Endodermal cell (in vitro differentiated cells): Measurements from ENCODE around the gene USP48. TPM values are rescaled to one million over a fixed set of nuclear protein-coding genes. Genes with fewer than 3 reads are reported as not detected.

ENCODE experiments used
- DNase-seq: peaks from one replicate; pipeline ENCODE4 v3.0.0-alpha.2; 2017
- H3K27ac ChIP-seq: 2 replicates; pipeline ENCODE4 v1.5.1; 2013; ENCODE audit warnings: mild to moderate bottlenecking, low read depth, low read length, moderate library complexity
- H3K27me3 ChIP-seq: 2 replicates; pipeline ENCODE4 v1.6.1; 2013; ENCODE audit warnings: mild to moderate bottlenecking, low read length, moderate library complexity; ENCODE audit not compliant: insufficient read depth, control insufficient read depth, poor library complexity, severe bottlenecking
- H3K36me3 ChIP-seq: 2 replicates; pipeline ENCODE4 v1.7.0; 2013; ENCODE audit warnings: mild to moderate bottlenecking, low read length, moderate library complexity; ENCODE audit not compliant: control insufficient read depth, insufficient read depth
- H3K4me1 ChIP-seq: one replicate; pipeline ENCODE4 v1.7.0; 2013; ENCODE audit warnings: low read length; ENCODE audit not compliant: control insufficient read depth, insufficient read depth
- H3K4me3 ChIP-seq: 2 replicates; pipeline ENCODE4 v1.5.1; 2013; ENCODE audit warnings: mild to moderate bottlenecking, low read length, moderate library complexity
- H3K9ac ChIP-seq: 2 replicates; pipeline ENCODE4 v1.6.1; 2013; ENCODE audit warnings: mild to moderate bottlenecking, low read length, moderate library complexity; ENCODE audit not compliant: poor library complexity, severe bottlenecking; ENCODE audit errors: extremely low read depth
- H3K9me3 ChIP-seq: 2 replicates; pipeline ENCODE4 v1.6.1; 2013; ENCODE audit warnings: mild to moderate bottlenecking, low read length, moderate library complexity; ENCODE audit not compliant: control insufficient read depth
- H3K27ac Mint-ChIP-seq: 2 replicates; pipeline ENCODE4 v1.8.0; 2020; ENCODE audit warnings: mixed read lengths
- H3K27me3 Mint-ChIP-seq: 2 replicates; pipeline ENCODE4 v1.8.0; 2021; ENCODE audit warnings: mild to moderate bottlenecking, mixed read lengths; ENCODE audit not compliant: insufficient read depth
- H3K36me3 Mint-ChIP-seq: 2 replicates; pipeline ENCODE4 v1.8.0; 2020; ENCODE audit warnings: low read depth, mixed read lengths
- H3K4me1 Mint-ChIP-seq: 2 replicates; pipeline ENCODE4 v1.8.0; 2020; ENCODE audit warnings: mixed read lengths
- H3K4me3 Mint-ChIP-seq: 2 replicates; pipeline ENCODE4 v1.8.0; 2020; ENCODE audit warnings: mild to moderate bottlenecking, moderate library complexity, mixed read lengths
- H3K9me3 Mint-ChIP-seq: 2 replicates; pipeline ENCODE4 v1.8.0; 2020; ENCODE audit warnings: mild to moderate bottlenecking, mixed read lengths
- WGBS, 2 experiments: methylation state at CpG; one replicate each; pipeline versions ENCODE4 v1.1.5 to v1.1.7; 2013; ENCODE audit warnings: missing lambda C conversion rate in 2 of 2, mixed read lengths in 1 of 2; ENCODE audit not compliant: insufficient coverage in 1 of 2, insufficient read length in 1 of 2; 5-methylcytosine and 5-hydroxymethylcytosine counted together
- total RNA-seq, 2 donors: library from RNA; stranded (reverse); fragmentation: NEBNext Ultra II Directional in 1 of 2; extraction: Animal tissue kit (Norgen Biotek cat#: 25700) in 1 of 2; gene quantifications; 2 replicates in 1 of 2; 3 replicates in 1 of 2; pipeline ENCODE4 v1.2.1, GENCODE V29; 2021
- TF ChIP-seq, protein P1 (sequence below): fragments of 200-600 bp; sonication (generic); conservative IDR thresholded peaks from 2 replicates; pipeline ENCODE4 v1.5.0; 2021; ENCODE audit warnings: antibody characterized with exemption, mild to moderate bottlenecking

USP48 gene
- total RNA-seq, 2 donors from 2014 or later: 73.8 to 78.6 TPM

DNA sequence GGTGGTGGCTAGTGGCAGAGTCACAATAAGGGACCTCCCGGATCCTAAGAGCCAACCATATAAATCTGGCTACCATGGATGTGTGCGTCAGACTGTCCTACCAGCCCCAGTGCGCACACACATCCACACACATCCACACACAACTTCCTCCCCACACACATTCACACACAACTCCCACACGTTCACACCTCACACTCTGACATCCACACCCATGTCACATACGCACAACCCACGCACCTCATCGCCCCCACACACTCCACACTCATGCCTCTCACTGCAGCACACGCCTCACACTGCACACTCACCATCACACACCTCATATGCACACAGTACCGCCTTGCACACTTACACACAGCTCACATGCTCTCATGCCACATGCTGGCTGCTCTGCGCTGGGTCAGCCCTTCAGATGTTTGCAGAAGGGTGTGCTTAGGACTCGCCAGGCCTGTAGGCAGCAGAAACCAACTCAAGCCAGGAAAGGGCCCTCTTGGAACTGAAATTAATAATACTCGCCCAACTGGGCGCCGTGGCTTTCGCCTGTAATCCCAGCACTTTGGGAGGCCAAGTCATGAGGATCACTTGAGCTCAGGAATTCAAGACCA lies 32.1 kb upstream of the USP48 start:
- TF ChIP-seq, protein P1, sequence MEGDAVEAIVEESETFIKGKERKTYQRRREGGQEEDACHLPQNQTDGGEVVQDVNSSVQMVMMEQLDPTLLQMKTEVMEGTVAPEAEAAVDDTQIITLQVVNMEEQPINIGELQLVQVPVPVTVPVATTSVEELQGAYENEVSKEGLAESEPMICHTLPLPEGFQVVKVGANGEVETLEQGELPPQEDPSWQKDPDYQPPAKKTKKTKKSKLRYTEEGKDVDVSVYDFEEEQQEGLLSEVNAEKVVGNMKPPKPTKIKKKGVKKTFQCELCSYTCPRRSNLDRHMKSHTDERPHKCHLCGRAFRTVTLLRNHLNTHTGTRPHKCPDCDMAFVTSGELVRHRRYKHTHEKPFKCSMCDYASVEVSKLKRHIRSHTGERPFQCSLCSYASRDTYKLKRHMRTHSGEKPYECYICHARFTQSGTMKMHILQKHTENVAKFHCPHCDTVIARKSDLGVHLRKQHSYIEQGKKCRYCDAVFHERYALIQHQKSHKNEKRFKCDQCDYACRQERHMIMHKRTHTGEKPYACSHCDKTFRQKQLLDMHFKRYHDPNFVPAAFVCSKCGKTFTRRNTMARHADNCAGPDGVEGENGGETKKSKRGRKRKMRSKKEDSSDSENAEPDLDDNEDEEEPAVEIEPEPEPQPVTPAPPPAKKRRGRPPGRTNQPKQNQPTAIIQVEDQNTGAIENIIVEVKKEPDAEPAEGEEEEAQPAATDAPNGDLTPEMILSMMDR: no peak
- WGBS, 2 experiments: 95% methylated on average over 8 to 15 of the region's 15 CpGs
- peak overlapping the region; percentile 71 for H3K4me3 ChIP-seq
- H3K27me3 ChIP-seq: no peaks in the 10 kb centered on the region
- Mint-ChIP-seq H3K4me3 (peak overlapping the region; percentile 59), H3K36me3 (peaks cover 7% of the 10 kb centered on the region), H3K4me1 (peaks cover 2% of the 10 kb centered on the region), H3K27ac (no peak overlapping the region), H3K9me3 (no peaks in the 10 kb centered on the region), H3K27me3 (peaks cover 9% of the 10 kb centered on the region)
- H3K9ac ChIP-seq: no peak overlapping the region
- H3K9me3 ChIP-seq: no peaks in the 10 kb centered on the region
- no peak overlapping the region for H3K27ac ChIP-seq
- peaks cover 8% of the 10 kb centered on the region for H3K36me3 ChIP-seq
- DNase-seq: peak; percentile 43
- H3K4me1 ChIP-seq: no peaks in the 10 kb centered on the region

DNA sequence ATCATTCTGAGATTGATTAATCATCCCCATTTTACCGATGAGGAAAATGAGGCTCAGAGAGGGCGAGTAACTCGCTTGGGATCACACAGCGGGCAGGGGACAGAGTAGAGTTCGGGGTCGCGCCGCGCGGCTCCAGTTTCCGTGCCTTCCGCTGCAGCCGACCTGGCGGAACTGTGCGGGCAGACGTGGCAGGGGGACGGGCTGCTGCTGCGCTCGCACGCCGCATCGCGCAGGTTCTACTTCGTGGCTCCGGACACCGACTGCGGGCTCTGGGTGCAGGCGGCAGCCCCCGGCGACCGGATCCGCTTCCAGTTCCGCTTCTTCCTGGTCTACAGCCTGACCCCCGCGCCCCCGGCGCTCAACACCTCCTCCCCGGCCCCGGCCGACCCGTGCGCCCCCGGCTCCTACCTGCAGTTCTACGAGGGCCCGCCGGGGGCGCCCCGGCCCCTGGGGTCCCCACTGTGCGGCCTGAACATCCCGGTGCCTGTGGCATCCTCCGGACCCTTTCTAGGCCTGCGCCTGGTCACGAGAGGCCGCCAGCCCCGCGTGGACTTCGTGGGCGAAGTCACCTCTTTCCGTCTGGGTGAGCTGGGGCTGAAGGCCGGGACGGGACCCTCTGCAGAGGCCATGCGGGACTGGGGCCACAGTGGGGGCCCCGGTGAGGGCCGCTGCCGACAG lies 31.4 kb upstream of the USP48 start:
- no peak overlapping the region for H3K27ac Mint-ChIP-seq
- peaks cover 9% of the 10 kb centered on the region for H3K27me3 Mint-ChIP-seq
- Histone ChIP-seq H3K27me3 (no peaks in the 10 kb centered on the region), H3K9ac (peak overlapping the region; percentile 44), H3K4me1 (no peaks in the 10 kb centered on the region), H3K4me3 (peak overlapping the region; percentile 71), H3K36me3 (peaks cover 4% of the 10 kb centered on the region), H3K9me3 (no peaks in the 10 kb centered on the region), H3K27ac (no peak overlapping the region)
- H3K4me3 Mint-ChIP-seq: peak overlapping the region; percentile 59
- DNase-seq: peak; percentile 91
- no peaks in the 10 kb centered on the region for H3K9me3 Mint-ChIP-seq
- TF ChIP-seq, protein P1: peak; percentile 98
- H3K36me3 Mint-ChIP-seq: peaks cover 2% of the 10 kb centered on the region
- H3K4me1 Mint-ChIP-seq: peaks cover 2% of the 10 kb centered on the region
- 14 to 18% methylated on average over 25 to 65 of the region's 65 CpGs for WGBS, 2 experiments

DNA sequence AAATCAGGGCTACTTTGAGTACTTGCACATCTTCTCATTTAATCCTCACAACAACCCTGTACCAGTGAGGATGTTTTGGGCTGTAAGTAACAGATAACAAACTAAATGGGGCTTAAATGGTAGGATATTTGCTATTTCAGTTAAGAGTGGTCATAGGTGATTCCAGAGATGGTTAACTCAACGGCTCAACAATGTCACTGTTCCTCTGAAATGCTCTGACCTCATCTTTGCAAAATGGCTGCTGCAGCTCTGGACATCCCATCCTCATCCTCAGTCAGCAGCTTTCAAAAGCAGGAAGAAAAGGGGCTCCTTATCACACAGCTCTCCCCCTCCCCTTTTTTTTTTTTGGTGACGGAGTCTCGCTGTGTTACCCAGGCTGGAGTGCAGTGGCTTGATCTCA lies 30.6 kb upstream of the USP48 start:
- Histone ChIP-seq H3K27me3 (no peaks in the 10 kb centered on the region), H3K4me1 (no peaks in the 10 kb centered on the region), H3K9ac (no peak overlapping the region), H3K27ac (no peak overlapping the region), H3K9me3 (no peaks in the 10 kb centered on the region), H3K36me3 (peaks cover 4% of the 10 kb centered on the region), H3K4me3 (no peak overlapping the region)
- 63 to 94% methylated on average over 1 to 3 of the region's 3 CpGs for WGBS, 2 experiments
- Mint-ChIP-seq H3K27me3 (peaks cover 9% of the 10 kb centered on the region), H3K36me3 (peaks cover 1% of the 10 kb centered on the region), H3K9me3 (no peaks in the 10 kb centered on the region), H3K4me3 (peak overlapping the region; percentile 59), H3K27ac (no peak overlapping the region), H3K4me1 (peaks cover under 1% of the 10 kb centered on the region)
- no peak for DNase-seq
- TF ChIP-seq, protein P1: no peak
